ENCODE measurements around the gene LHX3.

GRCh38 chr9:136251264-136252115, 46.6 kb upstream of the LHX3 start:
- no peak for TF ChIP-seq CTCF (IDR thresholded peaks at IDR 0.05)
- TF ChIP-seq POLR2A (IDR thresholded peaks at IDR 0.05): no peak
